Muscle of arm (tissue), 12 donors: ENCODE results near the gene PCNX1. TPM values are rescaled to one million over a fixed set of nuclear protein-coding genes. Genes with fewer than 3 reads are reported as not detected.
"Not testable (repeated sequence)": the region's sequence is repeated elsewhere in the genome, so short reads cannot be mapped to it uniquely, and the experiment has no call there.

Experiments
- DNase-seq: peaks from one replicate; pipeline ENCODE4 v3.0.0-alpha.2; 2013
- polyA plus RNA-seq, 12 donors: library from polyadenylated mRNA; unstranded; fragments of 120-200 nt; gene quantifications; one replicate each; pipeline ENCODE4 v1.2.1, GENCODE V29; 2013; ENCODE audit not compliant: insufficient read length in 12 of 12

The PCNX1 gene
- polyA plus RNA-seq, 12 donors, result 15.5 to 35.9 (median 26.2) TPM; not detected in 1

DNA sequence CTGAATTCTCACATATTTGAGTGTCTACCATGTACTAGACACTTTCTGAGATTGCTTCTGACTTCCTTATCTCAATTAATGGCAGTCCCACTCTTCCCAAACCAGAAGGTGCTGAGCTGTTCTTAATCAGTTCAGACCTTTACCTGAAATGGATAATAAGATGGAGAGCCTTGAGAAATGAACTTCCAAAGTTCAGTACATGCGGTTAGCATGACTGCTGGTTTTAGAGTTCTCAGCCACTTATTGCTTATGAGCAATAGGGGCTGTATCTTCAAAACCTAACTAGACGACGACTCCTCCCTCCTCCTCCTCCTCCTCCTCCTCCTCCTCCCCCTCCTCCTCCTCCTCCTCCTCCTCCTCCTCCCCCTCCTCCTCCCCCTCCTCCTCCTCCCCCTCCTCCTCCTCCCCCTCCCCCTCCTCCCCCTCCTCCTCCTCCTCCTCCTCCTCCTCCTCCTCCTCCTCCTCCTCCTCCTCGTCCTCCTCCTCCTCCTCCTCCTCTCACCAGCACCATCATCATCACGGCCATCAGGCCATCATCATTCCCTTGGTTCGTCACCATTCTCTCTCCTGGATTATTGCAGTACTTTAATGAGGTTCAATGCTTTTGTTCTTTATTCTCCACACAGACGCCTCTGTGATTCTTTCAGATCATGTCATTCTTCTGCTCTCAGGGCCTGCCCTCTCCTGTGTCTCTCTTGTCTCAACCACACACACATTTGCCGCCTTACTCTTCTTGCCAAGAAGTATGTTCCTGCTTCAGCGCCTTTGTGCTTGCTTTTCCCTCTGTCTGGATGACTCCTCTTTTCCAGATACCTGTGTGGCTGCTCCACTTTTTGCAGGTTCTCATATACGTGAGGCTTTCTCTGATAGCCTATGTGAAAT, 2.7 kb downstream of the PCNX1 start:
- no peak for DNase-seq

DNA sequence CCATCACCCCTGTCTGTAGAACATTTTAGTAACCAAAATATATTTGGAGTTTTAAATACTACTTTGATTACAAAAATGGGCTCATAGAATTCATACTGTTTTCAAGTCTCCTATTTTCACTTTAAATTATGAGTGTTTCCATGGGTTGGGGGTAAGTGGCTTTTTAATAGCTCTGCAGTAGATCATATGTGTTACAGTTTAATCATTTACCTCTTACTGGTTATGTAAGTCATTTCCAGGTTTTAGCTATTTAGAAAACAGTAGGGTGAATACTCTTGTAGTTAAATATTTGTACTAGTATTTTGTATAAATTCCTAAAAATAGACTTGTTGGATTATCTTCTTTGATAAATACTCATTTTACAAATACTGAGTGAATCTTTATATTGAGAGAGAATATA, 8.2 kb downstream of the PCNX1 start:
- DNase-seq, result no peak

DNA sequence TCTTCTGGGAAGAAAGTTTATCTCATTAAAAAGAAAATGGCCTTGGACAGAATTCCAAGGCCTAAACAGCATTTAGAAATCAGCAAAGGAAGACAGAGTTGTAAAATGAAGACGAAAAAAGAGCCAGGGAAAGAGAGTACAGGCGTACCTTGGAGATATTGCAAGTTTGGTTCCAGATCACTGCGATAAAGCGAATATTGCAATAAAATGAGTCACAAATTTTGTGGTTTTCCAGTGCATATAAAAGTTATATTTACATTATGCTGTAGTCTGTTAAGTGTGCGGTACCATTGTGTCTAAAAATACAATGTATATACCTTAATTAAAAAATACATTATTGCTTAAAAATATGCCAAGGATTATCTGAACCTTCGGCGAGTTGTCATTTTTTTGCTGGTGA, 9.0 kb downstream of the PCNX1 start:
- no peak for DNase-seq

DNA sequence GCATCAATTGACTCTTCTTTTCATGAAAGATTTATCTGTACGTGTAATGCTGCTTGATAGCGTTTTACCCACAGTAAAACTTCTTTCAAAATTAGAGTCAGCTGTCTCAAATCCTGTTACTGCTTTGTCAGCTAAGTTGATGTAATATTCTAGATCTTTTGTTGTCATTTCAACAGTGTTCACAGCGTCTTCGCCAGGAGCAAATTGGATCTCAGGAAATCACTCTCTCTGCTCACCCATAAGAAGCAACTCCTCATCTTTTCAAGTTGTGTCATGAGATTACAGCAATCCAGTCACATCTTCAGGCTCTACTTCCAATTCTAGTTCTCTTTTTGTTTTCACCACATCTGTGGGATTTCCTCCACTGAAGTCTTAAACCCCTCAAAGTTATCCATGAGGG, 9.5 kb downstream of the PCNX1 start:
- no peak for DNase-seq

DNA sequence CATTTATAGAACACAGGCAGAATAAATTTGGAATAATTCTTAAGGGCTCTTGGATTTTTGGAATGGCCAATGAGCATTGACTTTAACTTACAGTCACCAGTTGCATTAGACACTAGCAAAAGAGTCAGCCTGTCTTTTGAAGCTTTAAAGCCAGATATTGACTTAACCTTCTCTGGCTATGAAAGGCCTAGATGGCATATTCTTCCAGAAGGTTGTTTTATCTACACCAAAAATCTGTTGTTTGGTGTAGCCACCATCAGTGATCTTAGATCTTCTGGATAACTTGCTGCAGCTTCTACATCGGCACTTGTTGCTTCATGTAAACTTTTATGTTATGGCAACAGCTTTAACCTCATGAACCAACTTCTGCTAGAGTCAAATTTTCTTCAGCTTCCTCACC, 10.4 kb downstream of the PCNX1 start:
- no peak for DNase-seq

DNA sequence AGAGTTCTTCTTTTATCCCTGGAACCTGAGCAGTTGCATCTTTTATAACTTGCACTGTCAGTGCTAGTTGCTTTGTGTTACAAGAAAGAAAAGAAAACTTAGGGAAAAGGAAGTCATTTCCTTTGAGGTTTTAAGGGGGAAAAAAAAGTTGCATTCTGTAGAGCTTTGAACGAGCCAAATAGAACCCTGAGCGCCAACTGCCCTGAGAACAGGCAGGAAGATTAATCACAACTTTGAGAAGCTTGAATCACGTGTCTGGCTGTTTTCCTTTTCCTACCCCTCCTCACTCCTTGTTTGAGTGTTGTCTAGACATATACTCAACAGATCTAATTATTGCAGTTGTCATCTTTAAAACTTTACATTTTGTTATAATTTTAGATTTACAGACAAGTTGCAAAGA, 12.5 kb downstream of the PCNX1 start:
- no peak for DNase-seq

DNA sequence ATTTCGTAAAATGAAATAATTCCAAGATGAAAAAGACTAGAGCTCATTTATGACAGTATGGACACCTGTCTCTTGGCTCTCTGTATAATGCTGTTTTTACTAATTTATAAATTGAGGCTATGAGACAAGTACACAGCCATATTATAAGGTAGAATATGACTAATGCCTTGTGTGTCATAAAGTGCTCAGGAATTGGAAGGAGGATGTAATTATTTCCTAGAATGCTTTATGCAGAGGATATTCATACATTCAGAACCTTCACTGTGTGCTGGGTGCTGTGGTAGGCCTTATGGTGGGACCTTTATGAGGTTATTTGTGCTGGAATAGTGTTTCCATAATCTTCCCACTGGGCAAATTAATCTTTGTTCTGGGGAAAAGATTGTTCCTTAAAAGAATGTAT, 13.3 kb downstream of the PCNX1 start:
- no peak for DNase-seq

DNA sequence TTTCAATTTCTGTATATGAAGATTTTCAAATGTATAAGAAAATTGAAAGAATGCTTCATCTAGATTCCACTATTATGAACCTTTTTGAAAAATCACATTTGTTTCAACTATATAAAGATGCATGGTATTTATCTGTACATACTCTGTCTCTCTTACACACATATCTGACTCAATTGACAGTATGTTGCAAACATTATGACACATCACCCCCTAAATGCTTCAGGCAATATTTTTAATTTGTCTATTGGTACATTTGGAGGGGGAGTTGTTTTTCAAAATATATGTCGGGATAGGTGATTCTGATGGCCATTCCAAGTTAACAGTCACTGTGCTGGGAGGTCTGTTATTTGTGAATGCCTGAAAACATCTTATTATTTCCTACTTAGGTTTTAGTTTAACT, 14.4 kb downstream of the PCNX1 start:
- no peak for DNase-seq

DNA sequence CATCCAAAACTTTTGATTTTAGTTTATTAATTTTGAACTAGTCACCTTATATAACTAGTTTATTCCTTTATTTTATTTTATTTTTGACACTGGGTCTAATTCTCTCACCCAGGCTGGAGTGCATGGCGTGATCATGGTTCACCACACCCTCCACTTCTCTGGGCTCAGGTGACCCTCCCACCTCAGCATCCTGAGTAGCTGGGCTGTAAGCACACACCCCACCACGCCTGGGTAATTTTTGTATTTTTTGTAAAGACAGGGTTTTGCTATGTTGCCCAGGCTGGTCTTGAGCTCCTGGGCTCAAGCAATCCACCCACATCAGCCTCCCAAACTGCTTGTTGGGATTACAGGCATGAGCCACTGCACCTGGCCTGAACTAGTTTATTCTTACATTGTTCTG, 17.3 kb downstream of the PCNX1 start:
- no peak for DNase-seq

DNA sequence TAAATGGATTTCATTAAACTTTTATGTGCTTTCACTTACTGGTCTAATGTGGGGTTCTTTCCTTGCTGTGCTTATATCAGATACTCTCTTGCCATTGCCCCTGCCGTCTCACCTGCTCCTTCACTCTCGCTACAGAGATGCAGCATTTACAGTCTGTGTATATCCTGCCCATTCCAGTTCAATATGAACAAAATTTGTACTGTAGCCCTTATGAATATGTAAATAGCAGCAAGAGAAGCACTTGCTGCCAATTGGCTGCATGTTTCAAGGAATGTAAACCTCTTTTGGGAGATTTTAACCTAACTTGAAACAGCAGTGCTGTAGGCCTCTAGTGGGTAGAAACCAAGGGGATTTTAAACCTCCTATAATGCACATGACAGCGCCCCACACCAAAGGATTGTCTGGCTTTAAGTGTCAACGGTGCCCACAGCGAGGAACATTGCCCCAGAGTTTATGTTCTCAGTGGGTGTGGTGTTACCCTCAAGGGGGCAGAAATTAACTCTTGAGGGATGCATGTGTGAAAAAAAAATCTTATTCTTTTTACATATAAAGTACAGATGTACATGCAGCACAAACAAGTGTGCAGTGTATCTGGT, 19.1 kb downstream of the PCNX1 start:
- no peak for DNase-seq

DNA sequence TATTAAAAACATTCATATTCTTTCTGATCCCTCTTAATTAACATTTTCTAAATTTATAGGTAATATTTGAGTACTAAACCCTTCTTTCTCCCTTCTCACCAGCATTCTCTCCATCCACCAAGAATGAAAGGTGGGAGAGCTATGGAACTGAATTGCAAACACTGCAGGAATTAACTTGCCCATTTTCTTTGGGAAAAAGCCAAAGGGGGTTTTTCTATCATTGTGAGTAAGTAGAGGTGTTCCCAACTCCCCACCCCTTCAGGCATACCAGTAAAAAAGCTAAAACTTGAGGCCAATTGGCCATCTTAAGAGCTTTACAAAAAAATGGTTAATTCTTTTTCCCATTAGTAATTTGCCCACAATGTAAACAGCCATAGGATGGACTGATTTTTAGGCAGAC, 23.7 kb downstream of the PCNX1 start:
- no peak for DNase-seq

DNA sequence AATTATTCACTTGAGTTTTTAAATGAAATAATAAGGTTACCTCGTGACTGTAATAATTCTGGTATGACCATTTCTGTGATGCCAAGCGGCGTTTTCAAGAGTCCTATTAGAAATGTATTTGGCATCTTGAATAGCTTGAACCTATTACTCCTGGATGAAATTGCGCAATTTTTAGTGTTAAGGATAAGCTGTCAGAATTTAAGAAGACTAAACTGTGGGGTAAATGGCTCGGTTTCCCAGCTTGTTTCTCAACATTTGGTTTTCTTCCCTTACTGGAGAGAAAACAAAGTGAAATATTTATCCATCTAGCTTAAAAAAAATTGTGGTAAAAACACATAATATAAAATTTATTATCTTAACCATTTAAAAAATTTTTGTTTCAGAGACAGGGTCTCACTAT, 26.8 kb downstream of the PCNX1 start:
- DNase-seq, result no peak

DNA sequence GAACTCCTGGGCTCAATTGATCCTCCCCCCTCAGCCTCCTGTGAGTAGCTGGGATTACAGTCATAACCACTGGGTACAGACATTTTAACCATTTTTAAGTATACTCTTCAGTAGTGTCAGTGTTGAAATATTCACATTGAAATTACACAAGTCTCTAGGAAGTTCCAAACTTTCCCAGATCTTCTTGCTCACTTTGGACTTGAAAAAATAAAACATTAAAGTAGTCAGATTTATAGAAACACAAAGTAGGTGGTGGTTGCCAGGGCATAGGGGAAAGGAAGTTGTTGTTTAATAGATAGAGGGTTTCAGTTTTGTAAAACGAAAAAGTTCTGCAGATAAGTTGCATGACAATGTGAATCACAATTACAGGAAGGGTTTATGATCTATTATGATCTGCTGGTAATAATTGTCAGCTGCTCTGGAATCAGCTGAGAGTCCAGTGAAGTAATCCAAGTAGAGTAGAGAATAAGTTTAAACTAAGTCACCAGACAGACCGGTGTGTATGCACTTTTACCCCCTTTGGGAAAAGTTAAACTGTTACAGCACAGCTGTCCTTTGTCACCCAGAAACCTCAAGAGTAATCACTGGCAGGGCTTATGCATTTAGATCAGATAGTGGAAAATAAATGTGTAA, 27.4 kb downstream of the PCNX1 start:
- peak; percentile 6 for DNase-seq

DNA sequence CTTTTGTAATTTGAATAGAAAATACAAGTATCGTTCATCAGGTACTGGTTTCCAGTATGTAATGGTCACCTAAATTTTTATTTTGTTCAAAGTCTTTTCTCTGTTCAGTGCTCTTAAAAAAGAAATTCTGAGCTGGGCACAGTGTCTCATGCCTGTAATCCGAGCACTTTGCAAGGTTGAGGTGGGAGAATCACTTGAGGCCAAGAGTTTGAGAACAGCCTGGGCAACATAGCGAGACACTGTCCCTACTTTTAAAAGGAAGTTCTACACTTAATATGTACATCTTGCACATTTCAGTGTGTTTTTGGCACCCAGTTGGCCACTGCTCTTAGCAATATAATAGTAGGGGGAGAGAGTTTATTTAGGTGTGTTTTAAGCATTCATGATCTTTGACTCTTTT, 27.9 kb downstream of the PCNX1 start:
- DNase-seq, result no peak

DNA sequence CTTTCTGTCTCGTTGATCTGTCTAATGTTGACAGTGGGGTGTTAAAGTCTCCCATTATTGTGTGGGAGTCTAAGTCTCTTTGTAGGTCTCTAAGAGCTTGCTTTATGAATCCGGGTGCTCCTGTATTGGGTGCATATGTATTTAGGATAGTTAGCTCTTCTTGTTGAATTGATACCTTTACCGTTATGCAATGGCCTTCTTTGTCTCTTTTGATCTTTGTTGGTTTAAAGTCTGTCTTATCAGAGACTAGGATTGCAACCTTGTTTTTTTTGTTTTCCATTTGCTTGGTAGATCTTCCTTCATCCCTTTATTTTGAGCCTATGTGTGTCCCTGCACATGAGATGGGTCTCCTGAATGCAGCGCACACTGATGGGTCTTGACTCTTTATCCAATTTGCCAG, 32.4 kb downstream of the PCNX1 start:
- DNase-seq, result not testable (repeated sequence)

DNA sequence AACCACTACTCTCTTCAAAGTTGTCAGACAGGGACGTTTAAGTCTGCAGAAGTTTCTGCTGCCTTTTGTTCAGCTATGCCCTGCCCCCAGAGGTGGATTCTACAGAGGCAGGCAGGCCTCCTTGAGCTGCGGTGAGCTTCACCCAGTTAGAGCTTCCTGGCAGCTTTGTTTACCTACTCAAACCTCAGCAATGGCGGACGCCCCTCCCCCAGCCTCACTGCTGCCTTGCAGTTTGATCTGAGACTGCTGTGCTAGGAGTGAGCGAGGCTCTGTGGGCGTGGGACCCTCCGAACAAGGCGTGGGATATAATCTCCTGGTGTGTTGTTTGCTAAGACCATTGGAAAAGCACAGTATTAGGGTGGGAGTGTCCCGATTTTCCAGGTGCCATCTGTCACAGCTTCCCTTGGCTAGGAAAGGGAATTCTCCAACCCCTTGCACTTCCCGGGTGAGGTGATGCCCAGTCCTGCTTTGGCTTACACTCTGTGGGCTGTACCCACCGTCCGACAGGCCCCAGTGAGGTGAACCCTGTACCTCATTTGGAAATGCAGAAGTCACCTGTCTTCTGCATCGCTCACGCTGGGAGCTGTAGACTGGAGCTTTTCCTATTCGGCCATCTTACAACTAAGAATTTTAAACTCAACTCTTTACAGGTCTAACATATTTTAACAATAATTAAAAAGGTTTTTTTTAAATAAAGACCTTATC, 34.5 kb downstream of the PCNX1 start:
- DNase-seq, result not testable (repeated sequence)

DNA sequence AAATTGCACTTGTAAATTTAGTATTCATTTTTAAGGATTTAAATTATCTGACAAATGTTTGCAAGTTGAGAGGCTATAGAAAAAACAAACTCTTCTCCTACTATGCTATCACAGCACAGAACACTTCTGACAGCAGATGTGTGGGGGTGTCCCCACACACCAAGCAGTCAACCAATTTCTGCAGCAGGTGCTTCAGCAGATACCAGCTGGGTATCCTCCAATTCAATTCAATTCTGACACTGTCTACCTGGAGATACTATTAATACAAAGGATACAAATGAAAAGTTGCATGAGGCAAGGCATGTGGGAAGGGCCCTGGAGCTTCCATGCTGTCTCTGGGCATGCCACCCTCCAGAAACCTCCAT, 35.1 kb downstream of the PCNX1 start:
- DNase-seq, result no peak

DNA sequence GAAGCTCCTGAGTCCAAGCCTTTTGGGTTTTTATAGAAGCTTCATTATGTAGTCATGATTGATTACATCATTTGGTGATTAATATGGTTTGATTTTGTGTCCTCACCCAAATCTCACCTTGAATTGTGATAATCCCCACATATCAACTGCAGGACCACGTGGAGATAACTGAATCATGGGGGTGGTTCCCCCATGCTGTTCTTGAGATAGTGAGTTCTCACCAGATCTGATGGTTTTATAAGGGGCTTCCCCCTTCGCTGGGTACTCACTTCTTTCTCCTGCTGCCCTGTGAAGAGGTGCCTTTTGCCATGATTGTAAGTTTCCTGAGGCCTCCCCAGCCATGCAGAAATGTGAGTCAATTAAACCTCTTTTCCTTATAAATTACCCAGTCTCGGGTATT, 35.5 kb downstream of the PCNX1 start:
- DNase-seq, result not testable (repeated sequence)

DNA sequence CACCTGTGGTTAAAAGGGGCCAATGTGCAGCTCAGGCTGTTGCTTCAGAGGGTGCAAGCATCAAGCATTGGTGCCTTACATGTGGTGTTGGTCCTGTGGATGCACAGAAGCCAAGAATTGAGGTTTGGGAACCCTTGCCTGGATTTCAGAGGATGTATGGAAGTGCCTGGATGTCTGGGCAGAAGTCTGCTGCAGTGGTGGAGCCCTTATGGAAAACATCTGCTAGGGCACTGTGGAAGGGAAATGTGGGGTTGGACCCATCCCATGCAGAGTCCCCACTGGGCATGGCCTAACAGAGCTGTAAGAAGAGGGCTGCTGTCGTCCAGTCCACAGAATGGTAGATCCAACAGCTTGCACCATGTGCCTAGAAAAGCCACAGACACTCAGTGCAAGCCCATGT, 36.6 kb downstream of the PCNX1 start:
- no peak for DNase-seq

DNA sequence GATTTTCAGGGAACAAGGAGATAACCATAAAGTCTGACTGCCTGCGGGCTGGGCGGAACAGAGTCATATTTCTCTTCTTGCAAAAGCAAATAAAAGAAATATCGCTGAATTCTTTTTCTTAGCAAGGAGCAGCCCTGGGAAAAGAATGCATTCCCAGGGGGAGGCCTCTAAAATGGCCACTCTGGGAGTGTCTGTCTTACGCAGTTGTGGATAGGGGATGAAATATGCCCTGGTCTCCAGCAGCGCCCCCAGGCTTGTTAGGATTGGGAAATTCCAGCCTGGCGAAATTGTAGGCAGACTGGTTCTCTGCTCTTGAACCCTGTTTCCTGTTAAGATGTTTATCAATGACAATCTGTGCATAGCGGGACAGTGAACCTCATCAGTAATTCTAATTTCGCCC, 40.5 kb downstream of the PCNX1 start:
- DNase-seq, result no peak

DNA sequence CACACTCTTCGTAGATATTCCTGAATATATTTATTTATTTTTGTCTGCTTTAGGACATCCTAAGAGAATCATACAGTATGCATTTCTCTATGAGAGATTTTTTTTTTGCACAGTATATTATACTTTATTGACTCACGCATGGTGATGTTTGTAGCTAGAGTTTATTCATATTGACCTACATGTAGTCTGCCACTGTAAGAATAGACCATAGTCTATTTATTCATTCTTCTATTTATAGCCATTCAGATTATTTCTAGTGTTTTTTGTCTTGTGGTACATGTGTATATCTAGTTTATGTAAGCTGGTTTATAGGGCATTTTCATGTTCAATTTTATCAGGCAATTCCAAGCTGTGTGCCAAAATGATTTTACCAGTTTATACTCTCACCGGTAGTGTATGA, 45.2 kb downstream of the PCNX1 start:
- DNase-seq, result no peak

DNA sequence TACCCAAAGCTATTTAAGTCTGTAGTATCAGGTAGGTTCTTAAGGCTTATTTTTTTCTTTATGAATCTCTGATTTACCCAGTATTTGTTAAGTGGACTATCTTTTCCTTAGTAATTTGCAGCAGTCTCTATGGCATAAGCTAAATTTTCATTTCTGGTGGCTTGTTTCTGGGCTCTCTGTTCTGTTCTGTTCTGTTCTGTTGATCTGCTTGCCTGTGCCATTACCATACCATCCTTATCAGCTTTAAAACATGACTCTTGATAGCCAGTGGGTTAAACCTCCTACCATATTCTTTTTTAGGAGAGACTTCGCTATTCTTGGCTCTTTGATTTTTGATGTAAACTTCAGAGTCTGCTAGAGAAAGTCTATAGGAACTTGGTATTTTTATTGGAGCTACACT, 46.8 kb downstream of the PCNX1 start:
- no peak for DNase-seq
